Measurements from ENCODE around the gene CYTH4. TPM values are rescaled to one million over a fixed set of nuclear protein-coding genes. Genes with fewer than 3 reads are reported as not detected.

The CYTH4 gene
- polyA plus RNA-seq, 1 experiment, result not detected

DNA sequence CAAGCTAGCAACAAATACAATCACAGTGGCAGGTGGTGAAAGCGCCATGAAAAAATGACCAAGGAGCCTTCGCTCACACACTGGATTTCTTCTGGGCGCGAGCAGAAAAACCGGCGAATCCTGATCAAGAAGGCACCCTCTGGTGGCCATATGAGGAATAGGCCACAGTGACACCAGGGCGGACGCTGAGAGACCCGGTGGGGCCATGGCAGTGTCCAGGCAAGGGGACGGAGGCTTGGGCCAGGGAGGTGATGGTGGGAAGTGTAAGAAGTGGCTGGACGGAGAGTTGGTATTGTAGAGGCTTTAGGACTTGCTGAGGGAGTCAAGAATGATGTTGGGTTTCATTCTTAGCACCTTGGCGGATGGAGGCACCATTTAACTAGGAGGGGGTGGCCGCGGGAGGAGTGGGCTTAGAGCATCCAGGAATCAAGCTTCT, 21.4 kb upstream of the CYTH4 start:
- Histone ChIP-seq H3K36me3 (ENCODE audit: control insufficient read depth, insufficient read depth, low read length) (no peaks in the 10 kb centered on the region), H3K27me3 (ENCODE audit: control insufficient read depth, insufficient read depth, low read length) (peaks cover 14% of the 10 kb centered on the region), H3K4me3 (ENCODE audit: low read depth, low read length) (no peak overlapping the region)
- DNase-seq (ENCODE audit: low read depth), result no peak
- ChIA-PET POLR2A (no interaction called here), CTCF (interaction anchor here (0.7 to 5.0 kb wide), 41 partner anchors 10 to 245 kb away, joined by 3 to 83 read pairs (median 6); partner anchors contain the start of genes ELFN2 and RAC2)
- TF ChIP-seq, protein P1, sequence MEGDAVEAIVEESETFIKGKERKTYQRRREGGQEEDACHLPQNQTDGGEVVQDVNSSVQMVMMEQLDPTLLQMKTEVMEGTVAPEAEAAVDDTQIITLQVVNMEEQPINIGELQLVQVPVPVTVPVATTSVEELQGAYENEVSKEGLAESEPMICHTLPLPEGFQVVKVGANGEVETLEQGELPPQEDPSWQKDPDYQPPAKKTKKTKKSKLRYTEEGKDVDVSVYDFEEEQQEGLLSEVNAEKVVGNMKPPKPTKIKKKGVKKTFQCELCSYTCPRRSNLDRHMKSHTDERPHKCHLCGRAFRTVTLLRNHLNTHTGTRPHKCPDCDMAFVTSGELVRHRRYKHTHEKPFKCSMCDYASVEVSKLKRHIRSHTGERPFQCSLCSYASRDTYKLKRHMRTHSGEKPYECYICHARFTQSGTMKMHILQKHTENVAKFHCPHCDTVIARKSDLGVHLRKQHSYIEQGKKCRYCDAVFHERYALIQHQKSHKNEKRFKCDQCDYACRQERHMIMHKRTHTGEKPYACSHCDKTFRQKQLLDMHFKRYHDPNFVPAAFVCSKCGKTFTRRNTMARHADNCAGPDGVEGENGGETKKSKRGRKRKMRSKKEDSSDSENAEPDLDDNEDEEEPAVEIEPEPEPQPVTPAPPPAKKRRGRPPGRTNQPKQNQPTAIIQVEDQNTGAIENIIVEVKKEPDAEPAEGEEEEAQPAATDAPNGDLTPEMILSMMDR (IDR thresholded peaks at IDR 0.05; ENCODE audit: insufficient read depth, low read depth, low read length), result peak; percentile 96

DNA sequence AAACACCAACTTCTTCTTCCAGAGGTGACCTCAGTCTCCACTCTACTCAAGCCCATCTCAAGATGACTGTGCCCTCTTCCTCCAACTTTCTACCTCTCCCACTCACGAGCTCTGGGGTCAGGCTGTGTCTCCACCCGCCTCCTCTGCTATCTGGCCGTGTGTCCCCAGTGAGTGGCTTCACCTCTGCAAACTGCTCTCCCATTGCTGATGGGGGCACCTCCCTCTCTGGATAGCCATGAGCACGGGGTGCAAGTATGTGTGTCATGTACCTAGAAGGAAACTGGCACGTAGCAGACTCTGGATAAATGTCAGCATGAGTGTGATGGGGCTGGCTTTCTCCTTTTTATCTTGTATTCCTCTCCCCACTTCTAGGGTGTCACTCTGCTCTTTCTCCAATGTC, 20.0 kb upstream of the CYTH4 start:
- ChIA-PET CTCF (interaction anchor here (2.8 to 5.0 kb wide), 8 partner anchors 9 to 167 kb away, joined by 6 to 83 read pairs (median 20); partner anchors contain the start of genes ELFN2 and RAC2), POLR2A (no interaction called here)
- DNase-seq (ENCODE audit: low read depth), result no peak
- no peak overlapping the region for H3K4me3 ChIP-seq (ENCODE audit: low read depth, low read length)
- H3K36me3 ChIP-seq (ENCODE audit: control insufficient read depth, insufficient read depth, low read length), result no peaks in the 10 kb centered on the region
- peaks cover 9% of the 10 kb centered on the region for H3K27me3 ChIP-seq (ENCODE audit: control insufficient read depth, insufficient read depth, low read length)
- TF ChIP-seq, protein P1 (IDR thresholded peaks at IDR 0.05; ENCODE audit: insufficient read depth, low read depth, low read length), result no peak

DNA sequence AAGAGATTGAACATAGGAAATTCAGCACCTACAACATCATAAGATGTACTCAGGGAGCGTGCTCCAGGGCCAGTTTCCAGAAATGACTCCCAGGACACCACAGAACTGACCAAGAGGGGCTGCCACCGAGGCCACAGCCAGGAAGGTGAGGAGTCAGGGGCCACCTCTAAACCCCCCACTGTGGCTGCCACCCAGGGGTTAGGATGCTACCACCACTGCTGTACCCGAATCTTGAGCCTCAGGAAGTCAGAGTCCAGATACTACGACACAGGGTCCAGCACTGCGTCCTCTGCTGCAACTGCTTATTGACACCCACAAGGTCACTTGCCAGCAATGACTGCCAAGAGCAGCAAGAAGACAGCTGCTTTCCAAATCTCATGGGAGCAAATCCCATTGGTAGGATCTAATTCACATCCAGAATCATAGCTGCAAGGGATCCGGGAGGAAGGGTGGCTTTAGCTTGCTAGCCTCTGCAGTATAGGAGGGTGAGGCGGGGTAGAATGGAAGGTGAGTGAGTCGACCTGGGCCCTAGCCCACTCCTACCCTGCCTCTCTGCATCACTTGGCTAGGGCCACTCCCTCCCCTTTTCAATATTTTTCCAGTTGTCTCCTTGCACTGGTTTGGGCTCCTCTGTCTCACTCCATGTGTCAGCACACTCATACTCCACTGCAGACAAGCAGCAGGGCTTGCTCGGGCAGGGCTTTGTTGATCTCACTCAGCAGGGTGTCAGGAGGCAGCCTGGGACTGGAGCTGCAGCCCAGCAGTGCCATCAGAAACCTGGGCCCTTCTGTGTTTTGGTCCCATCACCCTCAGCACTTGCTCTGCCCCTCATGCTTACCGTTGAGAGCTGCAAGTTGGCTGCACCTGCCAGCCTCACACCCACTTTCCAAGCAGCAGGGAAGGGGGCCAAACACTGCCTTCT, 18.1 kb upstream of the CYTH4 start:
- Histone ChIP-seq H3K4me3 (ENCODE audit: low read depth, low read length) (no peak overlapping the region), H3K27me3 (ENCODE audit: control insufficient read depth, insufficient read depth, low read length) (peaks cover 9% of the 10 kb centered on the region), H3K36me3 (ENCODE audit: control insufficient read depth, insufficient read depth, low read length) (no peaks in the 10 kb centered on the region)
- no peak for DNase-seq (ENCODE audit: low read depth)
- ChIA-PET CTCF (interaction anchor here (1.0 to 1.5 kb wide), 3 partner anchors 19 to 194 kb away, joined by 3 to 7 read pairs (median 5); no protein-coding TSS in a partner anchor), POLR2A (no interaction called here)
- TF ChIP-seq, protein P1 (IDR thresholded peaks at IDR 0.05; ENCODE audit: insufficient read depth, low read depth, low read length), result no peak

DNA sequence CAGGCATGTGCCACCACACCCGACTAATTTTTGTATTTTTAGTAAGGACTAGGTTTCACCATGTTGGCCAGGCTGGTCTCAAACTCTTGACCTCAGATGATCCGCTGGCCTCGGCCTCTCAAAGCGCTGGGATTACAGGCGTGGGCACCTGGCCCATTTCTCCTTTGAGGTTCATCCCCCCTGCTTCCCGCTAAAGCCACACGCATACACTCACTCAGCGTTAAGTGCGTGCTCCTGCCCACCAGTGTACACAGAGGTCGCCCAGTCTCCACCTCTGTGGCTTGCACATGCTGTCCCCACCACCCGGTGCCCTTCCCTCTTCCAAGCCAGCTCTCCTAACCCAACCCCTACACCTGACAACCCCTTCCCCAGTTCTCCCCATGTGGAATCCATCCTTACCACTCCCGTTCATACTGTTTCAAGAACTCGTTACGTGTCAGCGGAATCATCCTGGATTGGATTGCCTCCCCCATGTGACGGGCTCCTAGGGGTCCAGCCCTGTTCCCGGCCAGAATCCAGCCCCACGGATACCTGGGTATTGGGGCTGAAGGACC, 15.7 kb upstream of the CYTH4 start:
- ChIA-PET CTCF (interaction anchor here (0.6 to 2.4 kb wide), 8 partner anchors 10 to 191 kb away, joined by 3 to 13 read pairs (median 5); no protein-coding TSS in a partner anchor), POLR2A (no interaction called here)
- DNase-seq (ENCODE audit: low read depth), result no peak
- H3K4me3 ChIP-seq (ENCODE audit: low read depth, low read length), result peak overlapping the region; percentile 41
- TF ChIP-seq, protein P1 (IDR thresholded peaks at IDR 0.05; ENCODE audit: insufficient read depth, low read depth, low read length), result no peak
- H3K27me3 ChIP-seq (ENCODE audit: control insufficient read depth, insufficient read depth, low read length), result peaks cover 7% of the 10 kb centered on the region
- H3K36me3 ChIP-seq (ENCODE audit: control insufficient read depth, insufficient read depth, low read length), result no peaks in the 10 kb centered on the region

DNA sequence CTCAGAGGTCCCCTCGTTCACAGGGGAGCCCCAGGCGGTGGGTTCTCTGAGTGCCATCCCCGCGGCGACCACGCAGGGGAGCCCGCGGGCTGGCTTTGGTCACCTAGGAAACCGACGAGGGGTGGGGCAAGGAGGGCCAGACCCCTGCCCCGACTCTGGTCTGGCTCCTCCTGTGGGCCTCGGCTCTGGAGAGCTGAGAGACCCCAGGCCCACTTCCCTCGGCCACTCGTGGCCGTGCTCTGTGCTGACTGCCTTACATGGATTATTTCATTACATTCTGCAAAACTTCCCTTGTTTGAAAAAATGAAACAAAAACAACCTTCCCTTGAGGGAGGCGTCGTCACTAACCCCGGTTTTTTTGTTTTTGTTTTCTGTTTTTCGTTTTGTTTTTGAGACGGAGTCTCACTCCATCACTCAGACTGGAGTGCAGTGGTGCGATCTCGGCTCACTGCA, 15.1 kb upstream of the CYTH4 start:
- TF ChIP-seq, protein P1 (IDR thresholded peaks at IDR 0.05; ENCODE audit: insufficient read depth, low read depth, low read length), result peak; percentile 95
- no peak for DNase-seq (ENCODE audit: low read depth)
- peaks cover 6% of the 10 kb centered on the region for H3K27me3 ChIP-seq (ENCODE audit: control insufficient read depth, insufficient read depth, low read length)
- peak overlapping the region; percentile 41 for H3K4me3 ChIP-seq (ENCODE audit: low read depth, low read length)
- H3K36me3 ChIP-seq (ENCODE audit: control insufficient read depth, insufficient read depth, low read length), result no peaks in the 10 kb centered on the region
- ChIA-PET POLR2A (no interaction called here), CTCF (interaction anchor here (0.9 to 2.4 kb wide), 13 partner anchors 8 to 190 kb away, joined by 3 to 13 read pairs (median 5); no protein-coding TSS in a partner anchor)
